ENCODE data around the gene P2RX3. TPM values are rescaled to one million over a fixed set of nuclear protein-coding genes. Genes with fewer than 3 reads are reported as not detected.

The P2RX3 gene
- total RNA-seq: not detected

DNA sequence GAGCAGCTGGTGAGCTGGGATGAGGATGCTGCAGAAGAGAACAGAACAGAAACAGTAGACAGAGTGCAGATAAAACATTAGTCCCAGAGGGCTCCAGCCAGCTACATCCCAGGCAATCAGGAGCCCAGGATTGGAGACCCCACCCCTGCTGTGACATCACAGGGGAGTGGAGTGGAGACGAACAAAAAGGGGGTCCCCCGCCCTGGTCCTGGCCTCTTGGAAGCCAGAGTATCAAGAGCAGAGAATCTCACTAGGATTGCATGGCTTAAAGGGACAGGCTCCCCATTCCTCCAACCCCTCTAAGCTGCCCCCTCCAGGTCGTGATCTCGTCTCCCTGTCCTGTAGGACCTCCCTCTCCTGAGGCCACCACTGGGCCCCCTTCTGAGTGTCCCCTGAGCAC lies at the start of gene P2RX3:
TSS of gene P2RX3 (plus strand) at position 211 of the 400 bp plus-strand sequence. CDS start 199 bp downstream, outside the sequence.

DNA sequence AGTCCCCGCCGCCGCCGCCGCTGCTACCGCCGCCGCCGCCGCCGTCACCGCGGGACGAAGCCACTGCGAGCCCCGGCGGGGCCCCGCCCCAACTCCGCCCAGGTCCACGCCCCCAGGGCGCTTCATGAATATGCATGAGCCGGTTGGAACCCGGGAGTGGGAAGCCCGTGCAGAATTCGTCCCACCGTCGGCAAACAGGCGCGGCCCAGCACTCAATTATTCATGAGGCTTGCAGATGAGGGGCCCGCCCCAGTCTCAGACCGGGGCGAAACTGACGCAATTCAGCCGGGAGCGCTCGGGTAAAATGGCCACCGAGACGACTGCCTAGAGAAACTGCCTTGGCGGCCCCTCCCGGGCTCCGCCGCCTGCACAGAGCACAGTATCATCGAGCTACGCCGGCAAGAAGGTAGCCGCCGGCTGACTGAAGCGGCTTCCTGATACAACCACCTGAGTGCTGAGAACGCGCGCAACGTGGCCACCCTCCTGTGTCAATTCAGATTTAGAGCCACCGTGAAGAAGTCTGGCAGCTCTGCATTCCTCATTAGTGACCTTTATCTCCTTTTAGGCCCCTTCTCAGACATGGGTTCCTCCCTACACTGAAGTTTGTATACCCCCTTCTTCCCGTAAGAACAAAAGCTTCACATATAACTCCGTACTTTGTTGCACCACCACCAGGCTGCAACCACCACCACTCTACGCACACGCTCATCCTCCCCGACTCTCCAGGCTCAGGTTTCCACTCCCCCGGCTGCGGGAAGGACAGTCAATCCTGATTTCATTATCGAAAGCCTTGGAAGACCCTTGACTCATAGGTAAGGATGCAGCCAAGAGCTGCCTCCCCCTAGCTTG lies 13.0 kb upstream of the P2RX3 start, which contains the start of gene TNKS1BP1:
TSS of gene TNKS1BP1 (minus strand) at position 67 of the 849 bp plus-strand sequence. CDS start 3,067 bp downstream, outside the sequence.

DNA sequence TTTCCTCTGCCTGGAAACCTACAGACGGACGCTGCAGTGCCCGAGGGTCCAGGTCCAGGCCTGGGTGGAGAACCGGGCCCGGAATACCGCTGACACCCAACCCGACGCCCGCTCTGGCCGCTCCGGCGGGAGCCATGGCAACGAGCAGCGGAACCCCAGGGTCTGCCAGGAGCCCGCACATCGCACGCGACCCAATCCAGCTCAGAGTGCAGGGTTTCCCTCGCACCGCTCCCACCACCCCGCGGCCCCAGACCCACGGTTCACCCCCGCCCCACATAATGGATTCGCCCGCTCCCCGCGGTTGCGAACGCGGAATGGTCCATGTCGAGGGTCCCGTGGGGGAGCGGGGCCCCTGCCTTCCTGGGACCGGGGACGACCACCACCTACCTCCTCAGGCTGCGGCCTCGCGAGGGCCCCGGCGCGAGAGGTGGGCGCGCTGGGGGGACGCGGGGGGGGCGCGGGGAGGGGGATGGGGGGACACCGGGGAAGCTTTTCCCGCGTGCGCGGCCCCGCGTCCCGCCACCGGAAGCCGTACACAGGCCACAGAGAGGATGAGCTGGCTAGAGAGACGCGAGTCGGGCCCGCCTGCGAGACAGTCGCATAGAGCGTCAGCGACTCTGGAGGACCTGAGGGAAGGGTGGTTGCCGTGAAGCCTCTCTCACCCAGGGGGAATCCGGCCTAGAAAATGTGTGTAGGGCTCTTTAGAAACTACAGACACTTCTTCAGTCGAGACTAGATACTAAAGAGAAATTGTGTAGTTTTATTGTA lies 2.6 kb upstream of the P2RX3 start, which contains the start of gene SSRP1:
TSS of gene SSRP1 (minus strand) at position 550 of the 768 bp plus-strand sequence. CDS start 771 bp downstream, outside the sequence.

DNA sequence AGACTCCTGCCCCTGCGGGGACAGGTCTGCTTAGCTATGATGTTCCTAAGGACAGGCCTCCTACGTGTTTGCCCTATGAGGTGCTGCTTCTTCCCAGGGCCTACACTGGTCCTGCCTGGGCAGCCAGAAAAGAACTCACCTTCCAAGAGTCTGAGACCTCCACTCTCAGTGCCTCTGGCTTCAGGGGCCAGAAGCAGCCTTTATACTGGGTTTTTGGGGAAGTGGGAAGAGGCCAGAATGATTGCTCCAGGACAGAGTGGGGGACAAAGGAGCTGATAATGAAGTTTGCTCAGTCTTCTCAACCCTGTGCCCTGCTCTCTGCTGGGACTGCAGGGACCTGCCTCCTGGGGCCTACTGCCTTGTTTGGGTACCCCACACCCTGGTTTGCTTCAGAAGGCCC lies 42.8 kb downstream of the P2RX3 start, which contains the start of gene PRG3:
TSS of gene PRG3 (minus strand) at position 176 of the 400 bp plus-strand sequence. CDS start 442 bp downstream, outside the sequence.

DNA sequence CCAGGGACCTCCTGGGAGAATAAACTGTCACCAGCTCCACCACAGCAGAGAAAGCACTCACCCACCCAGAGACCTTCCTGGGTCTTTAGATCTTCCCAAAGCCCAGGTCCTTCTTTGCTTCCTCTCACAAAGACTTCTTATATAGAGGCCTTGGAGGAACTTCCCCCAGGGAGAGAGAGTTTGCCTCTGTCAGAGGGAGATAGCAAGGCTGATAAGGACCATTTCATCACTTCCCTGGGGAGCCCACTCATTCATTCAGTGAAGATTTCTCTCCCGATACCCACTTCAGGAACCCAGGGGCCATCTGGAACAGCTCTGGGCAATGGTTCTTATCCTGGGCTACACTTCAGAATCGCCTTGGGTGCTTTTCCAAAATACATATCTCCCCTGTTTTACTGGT lies 52.4 kb downstream of the P2RX3 start, which contains the start of gene PRG2:
TSS of gene PRG2 (minus strand) at position 116 of the 400 bp plus-strand sequence. CDS start 706 bp downstream, outside the sequence.

Other genes starting within 250 kb of the P2RX3 start
- not detected for gene LRRC55, start 156.4 kb upstream of the P2RX3 start, total RNA-seq
- gene APLNR, start 101.1 kb upstream of the P2RX3 start, total RNA-seq: not detected
- 10 to 100 TPM; 20.3 to 22.7 TPM for gene TNKS1BP1, start 13.4 kb upstream of the P2RX3 start, total RNA-seq
- 10 to 100 TPM; 47.5 to 78.9 TPM for gene SSRP1, start 2.5 kb upstream of the P2RX3 start, total RNA-seq
- gene PRG3, start 42.8 kb downstream of the P2RX3 start, total RNA-seq: not detected
- under 1 TPM; under 0.01 to 0.69 TPM for gene PRG2, start 52.3 kb downstream of the P2RX3 start, total RNA-seq
- 100 to 1,000 TPM; 319 to 645 TPM for gene SLC43A3, start 88.8 kb downstream of the P2RX3 start, total RNA-seq
- gene RTN4RL2, start 122.2 kb downstream of the P2RX3 start, total RNA-seq: under 1 TPM; under 0.01 to 0.67 TPM
- 10 to 100 TPM in 1 of 2 donors, 1 to 10 TPM in 1; 5.2 to 17.0 TPM for gene SLC43A1, start 177.3 kb downstream of the P2RX3 start, total RNA-seq
- 10 to 100 TPM; 19.6 to 72.9 TPM for gene TIMM10, start 192.4 kb downstream of the P2RX3 start, total RNA-seq
- gene SMTNL1, start 199.2 kb downstream of the P2RX3 start, total RNA-seq: not detected
- 100 to 1,000 TPM; 169 to 295 TPM for gene UBE2L6, start 229.3 kb downstream of the P2RX3 start, total RNA-seq

Data from melanocyte of skin (primary cell).